ENCODE results near the gene DPPA2.
"Not testable (repeated sequence)": the region's sequence is repeated elsewhere in the genome, so short reads cannot be mapped to it uniquely, and the experiment has no call there.

Gene DPPA2, protein sequence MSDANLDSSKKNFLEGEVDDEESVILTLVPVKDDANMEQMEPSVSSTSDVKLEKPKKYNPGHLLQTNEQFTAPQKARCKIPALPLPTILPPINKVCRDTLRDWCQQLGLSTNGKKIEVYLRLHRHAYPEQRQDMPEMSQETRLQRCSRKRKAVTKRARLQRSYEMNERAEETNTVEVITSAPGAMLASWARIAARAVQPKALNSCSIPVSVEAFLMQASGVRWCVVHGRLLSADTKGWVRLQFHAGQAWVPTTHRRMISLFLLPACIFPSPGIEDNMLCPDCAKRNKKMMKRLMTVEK

DNA sequence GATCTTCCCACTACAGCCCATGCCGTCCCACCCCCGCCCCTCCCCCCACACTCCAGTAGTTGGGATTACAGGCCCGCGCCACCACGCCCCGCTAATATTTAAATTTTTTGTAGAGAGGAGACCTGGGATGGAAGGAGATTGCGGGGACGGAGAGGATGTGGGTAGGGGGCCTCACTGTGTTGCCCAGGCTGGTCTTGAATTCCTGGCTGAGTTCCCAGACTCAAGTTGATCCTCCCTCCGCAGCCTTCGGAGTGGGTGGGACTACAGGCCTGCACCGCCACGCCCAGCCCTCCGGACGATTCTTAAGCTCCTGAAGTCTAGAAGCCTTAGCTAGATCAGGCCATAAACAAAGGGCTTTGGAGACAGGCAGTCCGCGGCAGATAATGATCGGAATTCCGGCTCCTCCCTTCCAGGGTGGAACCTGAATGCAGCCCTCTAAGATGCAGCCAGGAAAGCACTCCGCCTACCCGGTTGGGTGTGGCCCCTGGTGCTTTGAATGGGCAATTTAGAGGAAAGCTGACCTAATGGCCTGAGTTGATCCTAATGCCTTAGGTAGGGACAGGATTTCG lies at the start of gene DPPA2:
Gene DPPA2 (minus strand): TSS at position 356 of the 569 bp plus-strand sequence. CDS start 1,975 bp downstream, outside the sequence.
- no peak for DNase-seq

DNA sequence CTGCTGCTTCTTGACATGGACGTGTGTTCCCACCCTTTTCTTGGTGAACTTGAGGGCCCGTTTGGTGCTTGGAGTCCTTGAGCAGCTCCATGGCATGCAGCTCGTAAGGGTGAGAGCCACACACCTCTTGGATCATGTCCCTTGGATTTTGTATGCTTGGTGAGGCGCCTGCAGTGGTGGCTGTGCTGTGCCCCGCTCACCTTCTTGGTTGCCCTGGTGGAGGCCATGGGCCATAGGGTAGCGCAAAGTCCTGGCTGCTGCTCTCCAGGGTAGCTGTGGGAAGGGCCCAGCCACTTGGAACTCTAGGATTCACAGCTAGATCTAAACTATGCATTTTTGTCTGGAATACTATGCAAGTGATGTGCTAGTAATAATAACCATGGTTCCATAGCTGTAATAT lies 47.8 kb upstream of the DPPA2 start:
- no peak for DNase-seq

DNA sequence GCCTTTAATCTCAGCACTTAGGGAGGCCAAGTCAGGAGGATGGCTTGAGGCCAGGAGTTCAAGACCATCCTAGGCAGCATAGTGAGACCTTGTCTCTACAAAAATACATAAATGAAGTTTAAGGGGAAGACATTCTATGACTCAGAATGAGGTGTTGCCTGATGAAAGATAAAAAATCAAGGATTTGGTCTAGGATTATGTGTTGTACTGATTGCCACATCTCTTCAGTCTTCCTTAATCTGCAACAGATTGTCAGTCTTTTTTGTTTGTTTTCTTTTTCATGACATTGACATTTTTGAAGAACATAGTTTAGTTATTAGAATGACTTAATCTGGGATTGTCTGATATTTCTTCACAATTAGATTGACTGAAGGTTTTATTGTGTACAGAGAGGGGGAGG lies 47.3 kb upstream of the DPPA2 start:
- no peak for DNase-seq

DNA sequence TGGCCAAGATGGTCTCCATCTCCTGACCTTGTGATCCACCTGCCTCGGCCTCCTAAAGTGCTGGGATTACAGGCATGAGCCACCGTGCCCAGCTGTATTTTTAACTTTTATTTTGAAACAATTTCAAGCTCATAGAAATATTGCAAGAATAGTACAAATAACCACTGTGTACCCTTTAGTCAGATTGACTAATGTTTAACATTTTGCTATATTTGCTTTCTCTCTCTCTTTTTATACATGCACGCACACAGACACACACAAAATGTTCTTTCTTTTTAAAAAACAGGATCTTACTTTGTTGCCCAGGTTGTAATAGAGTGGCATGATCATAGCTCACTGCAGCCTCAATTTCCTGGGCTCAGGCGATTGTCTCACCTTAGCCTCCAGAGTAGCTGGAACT lies 46.5 kb upstream of the DPPA2 start:
- no peak for DNase-seq

DNA sequence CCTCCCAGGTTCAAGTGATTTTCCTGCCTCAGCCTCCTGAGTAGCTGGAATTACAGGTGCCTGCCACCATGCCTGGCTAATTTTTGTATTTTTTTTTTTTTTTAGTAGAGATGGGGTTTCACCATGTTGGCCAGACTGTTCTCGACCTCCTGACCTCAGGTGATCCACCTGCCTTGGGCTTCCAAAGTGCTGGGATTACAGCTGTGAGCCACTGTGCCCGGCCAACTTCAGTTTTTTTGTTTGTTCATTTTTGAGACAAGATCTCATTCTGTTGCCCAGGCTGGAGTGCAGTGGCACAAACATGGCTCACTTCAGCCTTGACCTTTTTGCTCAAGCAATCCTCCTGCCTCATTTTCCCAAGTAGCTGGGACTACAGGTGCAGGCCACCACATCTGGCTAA lies 42.5 kb upstream of the DPPA2 start:
- DNase-seq = not testable (repeated sequence)

DNA sequence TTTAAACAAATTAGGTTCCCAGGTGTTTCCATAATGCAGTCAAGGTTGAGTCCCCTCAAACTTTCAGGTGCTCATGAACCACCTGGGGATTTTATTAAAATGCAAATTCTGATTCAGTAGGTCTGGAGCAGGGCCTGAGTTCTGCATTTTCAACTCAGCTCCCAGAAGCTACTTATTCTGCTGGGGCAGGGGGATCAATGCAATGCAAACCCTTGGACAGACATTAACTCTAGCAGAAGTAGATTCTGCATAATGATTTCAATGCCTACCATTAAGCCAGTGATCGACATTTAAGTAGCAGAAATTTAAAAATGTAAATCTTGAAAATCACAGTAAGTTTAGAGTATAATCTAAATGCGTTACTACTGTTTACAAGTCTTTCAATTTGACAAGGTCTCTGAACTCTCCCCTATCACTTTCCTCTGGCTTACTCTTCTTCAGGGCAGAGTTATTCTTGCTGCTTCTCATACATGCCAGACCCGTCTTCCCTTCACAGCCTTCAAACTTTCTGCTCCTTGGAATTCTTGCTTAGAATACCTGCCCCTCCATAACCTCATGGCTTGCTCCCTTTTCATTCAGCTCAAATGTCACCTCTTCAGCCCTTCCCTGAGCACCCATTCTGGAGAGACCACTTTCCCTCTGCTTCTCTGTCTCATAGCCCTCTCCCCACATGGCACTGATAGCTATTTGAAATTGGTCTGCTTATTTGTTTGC lies 40.3 kb upstream of the DPPA2 start:
- no peak for DNase-seq

DNA sequence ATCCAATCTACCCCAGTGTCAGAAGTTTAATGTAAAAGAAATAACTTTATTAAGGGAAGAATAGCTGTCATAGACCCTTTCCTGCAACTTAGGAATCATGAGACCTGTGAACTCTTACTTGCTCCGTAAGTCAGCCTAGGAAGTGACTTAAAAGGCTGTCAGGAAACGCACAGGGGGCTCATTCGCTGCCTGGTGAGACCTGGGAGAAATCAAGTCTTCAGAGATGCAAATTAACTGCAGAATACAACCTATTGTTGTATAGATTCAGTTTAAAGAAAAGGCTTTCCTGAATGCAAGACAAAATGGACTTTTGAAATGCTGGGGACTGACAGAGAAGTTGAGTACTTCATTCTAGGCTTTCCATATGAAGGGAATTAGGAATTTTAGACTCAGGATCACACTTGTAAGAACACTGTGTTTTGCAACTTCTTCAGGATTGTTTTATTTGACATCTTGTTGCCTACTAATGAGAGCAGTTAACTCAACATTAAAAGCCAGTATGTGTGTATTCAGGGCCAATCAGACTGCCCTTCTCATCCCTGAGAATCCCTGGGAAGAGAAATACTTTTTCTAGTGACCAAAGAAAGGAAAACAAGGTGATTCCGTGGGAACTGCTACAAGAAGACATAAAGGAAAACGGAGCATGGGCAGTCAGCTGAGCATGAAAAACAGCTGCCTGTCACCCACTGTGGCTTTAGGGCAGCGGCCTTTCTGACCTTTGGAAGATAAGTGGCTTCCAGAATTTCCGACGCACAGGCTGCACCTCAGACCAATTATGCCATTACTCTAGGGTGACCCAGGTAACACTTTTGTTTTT lies 39.5 kb upstream of the DPPA2 start:
- no peak for DNase-seq

DNA sequence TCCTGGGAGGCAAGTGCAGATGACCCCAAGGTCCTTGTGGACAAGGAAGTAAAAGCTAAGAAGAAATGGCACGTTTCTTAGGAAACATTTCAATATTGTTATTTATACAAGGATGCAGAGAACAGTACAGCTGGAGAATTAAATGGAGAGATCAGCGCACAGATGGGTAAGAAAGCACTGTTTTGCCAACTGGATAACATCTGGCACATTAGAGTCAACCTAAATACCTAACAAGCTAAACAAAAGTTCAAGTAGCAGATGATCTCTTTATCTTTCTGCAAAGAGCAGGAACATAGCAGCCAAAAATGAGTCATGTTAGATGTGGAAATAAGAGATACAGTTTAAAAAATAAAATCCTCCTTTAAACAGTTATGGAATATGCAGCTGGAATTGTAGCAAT lies 36.7 kb upstream of the DPPA2 start:
- DNase-seq = no peak

DNA sequence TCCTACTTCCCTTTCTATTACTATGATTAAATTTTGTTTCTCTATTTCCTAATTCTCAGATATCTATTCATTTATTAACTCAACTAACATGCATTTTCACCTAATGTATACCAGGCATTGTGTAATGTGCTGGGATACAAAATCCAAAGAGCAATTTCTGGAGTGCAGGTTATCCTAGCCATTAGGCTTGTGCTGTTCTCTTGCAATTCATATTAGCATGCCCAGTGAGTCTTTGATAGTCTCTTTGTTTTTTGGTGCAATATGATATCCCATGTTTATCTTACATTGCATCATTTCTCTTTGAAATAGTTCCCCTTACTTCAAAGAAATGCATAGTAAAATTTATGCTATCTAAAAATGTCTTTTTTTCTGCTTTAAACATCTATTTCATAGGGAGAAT lies 34.9 kb upstream of the DPPA2 start:
- no peak for DNase-seq

DNA sequence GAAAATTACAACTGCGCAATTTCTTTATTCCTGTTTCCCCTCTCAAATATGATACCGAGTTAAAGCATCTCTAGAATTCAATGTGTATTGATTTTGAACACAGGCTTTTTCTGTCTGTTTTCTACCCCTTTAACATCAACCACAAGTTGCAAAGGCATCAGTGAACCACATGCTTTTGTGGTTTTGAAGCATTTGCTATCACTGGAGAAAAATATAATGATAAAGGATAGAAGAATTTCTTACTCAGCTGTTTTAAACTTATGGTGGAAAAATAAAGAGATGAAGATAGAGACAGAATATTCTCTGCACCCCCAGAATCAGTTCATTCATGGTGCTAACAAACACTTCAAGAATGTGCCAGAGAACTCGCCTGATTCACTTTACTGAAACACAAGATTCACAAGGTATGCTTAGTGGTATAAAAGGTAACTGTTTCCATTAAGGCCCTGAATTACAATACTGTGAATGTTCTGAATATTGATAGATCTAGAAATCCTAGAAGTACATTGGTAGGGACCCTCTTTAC lies 30.5 kb upstream of the DPPA2 start:
- DNase-seq = no peak

DNA sequence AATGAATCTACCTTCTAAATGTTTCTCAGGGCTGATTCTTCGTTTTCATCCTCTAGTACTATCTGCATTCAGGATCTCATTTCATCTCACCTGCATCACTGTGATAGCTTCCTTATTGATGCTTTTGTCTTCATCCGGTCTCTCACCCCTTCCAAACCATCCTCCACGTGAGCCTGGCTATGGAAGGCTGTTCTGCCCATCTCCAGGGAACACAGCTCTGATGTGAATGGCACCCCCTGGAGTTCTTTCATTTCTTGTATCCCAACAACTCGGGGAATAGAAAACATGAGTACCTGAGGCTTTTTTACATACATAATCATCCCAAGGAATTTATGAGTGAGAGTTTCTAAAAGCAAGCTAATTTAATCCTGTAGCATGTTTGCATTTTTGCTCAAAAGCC lies 29.8 kb upstream of the DPPA2 start:
- no peak for DNase-seq

DNA sequence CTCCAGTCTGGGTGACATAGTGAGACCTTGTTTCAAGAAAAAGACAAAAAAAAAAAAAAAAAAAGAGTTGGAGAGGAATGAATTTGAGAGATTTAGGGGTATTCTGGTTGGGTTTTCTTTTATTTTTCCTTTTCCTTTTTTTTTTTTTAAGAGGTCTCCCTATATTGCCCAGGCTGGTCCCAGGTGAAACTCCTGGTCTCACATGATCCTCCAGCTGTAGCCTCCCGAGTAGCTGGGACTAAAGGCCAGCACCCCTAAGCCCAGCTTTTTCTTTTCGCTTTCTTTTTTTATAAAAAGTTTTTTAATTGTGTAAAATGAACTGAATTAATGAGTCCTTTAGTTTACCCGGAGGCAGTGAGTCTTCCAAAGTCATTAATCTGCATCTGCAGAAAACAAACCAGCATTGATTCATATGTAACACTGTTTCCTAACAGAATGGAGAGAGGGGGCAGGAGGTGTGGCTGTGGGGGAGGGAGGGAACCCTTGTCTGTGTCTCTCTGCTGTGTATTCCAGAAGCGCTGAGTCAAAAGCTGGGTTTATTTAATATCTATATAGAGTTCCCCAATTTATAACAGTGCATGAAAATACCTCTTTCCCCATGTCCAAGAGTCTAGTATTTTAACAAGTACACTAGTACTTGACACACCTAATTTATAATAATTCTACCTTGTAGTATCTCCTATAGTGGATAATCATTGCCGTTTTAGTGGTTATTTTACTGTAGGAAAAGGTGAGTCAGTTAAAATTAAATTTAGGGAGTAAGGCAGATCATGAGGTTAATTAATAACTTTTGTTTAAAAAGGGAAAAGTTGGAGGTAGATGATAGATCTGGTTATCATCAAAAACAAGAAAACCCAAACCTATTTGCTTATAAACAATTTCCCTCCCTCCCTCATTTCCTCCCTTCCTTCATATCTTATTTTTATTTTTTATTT lies 23.7 kb upstream of the DPPA2 start:
- DNase-seq = no peak

DNA sequence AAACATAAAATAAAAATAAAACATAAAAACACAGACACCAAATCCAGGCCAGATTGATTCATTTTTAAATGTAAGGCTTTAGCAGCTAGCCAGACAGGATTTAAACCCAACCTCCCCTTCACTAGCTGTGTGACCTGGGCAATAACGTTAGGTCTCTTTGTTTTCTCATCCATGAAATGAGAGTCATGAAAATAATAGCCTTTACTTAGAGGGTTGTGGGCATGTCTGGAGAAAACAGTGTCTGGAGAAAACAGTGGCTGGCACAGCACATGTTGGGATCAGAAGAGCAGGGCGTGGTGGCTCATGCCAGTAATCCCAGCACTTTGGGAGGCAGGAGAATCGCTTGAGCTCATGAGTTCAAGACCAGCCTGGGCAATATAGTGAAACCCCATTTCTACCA lies 22.9 kb upstream of the DPPA2 start:
- no peak for DNase-seq

DNA sequence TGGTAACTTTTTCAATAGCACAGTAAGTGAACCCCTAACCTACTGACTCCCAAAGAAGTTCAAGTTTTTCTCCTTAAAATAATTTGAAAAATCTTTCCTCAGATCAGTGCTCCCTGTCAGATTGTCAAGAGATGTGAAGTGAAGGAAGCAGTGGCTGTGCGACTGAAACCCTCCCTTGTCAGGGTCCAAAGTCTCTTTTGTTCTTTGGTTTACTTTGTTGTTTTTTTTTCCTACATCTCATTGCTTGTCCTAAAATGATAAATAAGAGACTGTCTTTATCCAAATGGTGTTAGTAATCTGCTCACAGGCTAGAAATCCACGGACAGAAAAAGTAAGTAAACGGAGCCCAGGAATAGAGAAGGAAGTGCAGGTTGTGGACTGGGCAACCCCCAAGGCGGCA lies 22.0 kb upstream of the DPPA2 start:
- DNase-seq = no peak

DNA sequence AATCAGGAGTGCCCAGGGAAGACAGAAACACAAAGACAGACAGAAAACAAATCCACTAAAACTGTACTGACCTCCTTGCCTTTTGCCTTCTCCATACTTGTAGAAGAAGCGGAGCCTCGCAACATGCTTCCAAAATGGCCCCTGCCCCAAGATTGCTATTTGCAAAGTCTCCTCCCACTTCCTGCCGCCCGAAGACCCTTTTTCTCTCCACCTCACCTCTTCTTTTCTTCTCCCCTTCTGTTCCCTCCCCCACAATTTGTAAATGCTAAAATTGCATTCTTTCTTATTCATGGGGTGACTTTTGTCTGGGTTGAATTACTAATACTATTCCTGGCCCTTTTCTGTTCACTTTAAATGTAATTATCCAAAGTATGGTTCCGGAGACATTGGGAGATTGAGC lies 21.1 kb upstream of the DPPA2 start, which contains the start of gene DPPA4:
Gene DPPA4 (minus strand): TSS at position 154 of the 400 bp plus-strand sequence. CDS start 29 bp downstream, at position 125.
- no peak for DNase-seq

DNA sequence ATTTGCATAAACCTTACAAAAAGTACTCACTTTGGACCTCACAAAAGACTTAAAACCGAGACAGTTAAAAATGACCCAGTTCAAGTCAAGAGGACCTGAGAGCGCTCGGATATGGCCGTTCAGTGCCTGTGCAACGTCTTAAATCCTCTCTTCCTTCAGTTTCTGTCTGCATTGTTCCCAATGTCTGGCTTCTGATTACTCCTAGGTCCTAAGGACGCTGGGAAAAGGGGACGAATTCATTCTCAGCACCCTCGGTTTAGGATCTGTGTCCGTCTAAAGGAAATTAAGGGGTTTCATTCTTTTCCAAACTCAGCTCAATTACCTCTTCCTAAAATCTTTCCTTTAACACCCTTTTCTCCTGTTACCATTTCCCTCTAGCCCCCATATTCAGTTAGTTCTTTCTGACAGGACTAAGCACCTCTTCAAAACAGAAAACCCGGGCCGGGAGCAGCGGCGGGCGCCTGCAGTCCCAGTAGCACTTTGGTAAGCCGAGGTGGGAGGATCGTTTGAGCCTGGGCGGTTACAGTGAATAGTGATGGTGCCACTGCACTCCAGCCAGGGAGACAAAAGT lies 20.1 kb upstream of the DPPA2 start:
- no peak for DNase-seq

DNA sequence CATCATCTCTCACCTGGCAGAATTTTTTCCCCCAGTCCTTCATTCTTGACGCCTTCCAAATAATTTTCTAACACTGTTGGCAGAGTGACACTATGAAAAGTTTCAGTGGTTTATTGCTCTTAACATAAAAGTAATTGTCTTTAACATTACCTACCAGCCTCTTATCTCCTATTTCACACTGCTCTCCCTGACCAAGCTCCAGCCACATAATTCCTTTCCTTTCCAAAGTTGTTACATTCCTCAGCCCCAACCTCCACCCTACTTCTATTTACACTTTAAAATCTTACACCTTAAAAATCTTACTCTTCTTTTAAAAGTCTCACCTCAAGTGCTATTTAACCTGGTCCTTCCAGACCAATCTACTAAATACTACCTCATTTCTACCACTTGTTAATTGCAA lies 18.3 kb upstream of the DPPA2 start:
- no peak for DNase-seq

DNA sequence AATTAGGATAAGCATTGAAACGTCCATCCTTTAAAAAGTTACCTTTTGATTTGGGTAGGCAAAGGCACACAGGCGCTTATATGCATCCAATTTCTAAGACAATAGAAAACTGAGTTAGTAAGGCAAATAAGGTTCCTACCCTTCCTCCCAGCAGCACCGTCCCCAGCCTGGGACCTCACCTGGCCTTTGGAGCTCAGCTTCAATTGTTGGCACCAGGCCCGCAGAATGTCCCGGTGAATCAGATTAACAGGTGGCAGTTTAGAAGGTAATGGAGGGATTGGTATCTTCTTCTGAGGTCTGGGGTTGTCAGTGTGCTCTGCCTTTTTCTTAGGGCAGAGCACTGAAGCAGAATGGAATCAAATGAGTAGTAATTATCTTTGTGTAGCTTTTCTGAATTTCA lies 15.4 kb upstream of the DPPA2 start:
- DNase-seq = no peak

DNA sequence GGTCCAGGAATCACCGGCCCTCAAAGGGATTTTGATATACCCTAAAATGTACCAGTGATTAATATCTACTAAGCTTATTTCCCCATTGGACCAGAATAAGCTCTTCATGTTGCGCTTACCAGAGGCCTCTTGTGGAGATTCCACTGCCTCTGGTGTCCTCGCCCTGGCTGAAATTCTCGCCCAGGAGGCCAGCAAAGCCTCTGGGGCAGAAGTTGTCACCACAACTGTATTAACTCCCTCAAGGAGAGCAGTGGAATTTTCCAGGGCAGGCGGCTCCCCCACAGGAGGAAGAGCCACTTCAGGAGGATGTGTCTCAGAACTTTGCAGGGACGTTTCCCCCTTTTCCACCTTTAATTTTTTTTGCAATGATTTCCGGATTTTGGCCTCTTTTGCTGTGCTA lies 14.1 kb upstream of the DPPA2 start:
- no peak for DNase-seq

DNA sequence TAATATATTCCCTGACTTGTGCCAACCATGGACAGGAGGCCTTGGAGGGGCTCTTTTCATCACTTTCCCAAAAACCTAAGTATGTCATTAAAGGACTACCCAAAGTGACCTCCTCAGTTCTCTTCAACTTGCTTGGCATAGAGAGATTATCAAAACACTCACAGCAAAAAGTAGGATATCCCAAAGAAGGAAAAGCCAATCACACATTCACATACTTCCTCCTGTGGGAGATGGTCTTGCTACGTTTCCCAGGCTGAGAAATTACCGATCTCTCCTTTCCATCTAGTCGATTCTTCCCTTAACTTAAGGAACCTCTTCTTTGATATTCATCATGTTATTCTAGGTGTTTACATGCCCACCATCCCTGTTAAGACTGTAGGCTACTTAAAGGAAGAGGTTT lies 11.9 kb upstream of the DPPA2 start:
- no peak for DNase-seq

DNA sequence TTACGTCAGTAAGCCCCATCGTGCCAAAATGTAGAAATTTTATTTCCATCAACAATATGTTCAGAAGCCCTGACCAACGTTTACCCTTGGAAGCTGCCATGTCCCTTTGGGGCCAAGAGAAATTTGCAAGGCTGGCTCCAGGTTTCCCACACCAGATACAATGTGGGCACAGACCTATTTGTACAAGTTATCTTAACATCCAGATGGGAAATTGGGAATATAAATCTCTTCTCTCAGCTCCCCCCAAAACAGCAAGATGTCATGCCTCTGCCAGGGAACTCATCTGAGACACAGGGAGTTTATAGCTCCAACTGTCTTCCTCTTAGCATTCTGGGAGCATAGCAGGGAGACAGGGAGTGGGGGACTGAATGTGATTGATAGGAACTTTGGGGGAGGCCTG lies 9.3 kb upstream of the DPPA2 start:
- DNase-seq = no peak

DNA sequence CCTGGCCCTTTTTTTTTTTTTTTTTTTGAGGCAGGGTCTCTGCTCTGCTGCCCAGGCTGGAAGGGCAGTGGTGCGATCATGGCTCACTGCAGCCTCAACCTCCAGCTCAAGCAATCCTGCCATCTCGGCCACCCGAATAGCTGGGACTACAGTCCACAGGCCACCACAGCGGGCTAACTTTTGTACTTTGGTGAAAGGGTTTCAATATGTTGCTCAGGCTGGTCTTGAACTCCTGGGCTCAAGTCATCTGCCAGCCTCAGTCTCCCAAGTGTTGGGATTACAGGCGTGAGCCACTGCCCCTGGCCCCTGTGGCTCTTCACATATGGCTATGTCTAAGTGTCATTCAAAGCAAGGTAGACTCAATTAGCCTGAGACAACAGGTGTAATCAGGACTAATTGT lies 8.8 kb upstream of the DPPA2 start:
- no peak for DNase-seq
